M059J (cell line): ENCODE data around the gene CLK3. TPM values are rescaled to one million over a fixed set of nuclear protein-coding genes. Genes with fewer than 3 reads are reported as not detected.
"Not testable (repeated sequence)": the region's sequence is repeated elsewhere in the genome, so short reads cannot be mapped to it uniquely, and the experiment has no call there.

Experiments used
- DNase-seq: peaks from one replicate; pipeline ENCODE4 v3.0.0-alpha.2; 2012; ENCODE audit warnings: low read depth
- total RNA-seq: library from RNA; depleted of rRNA; stranded (reverse); fragments of >200 nt; shearing (Covaris generic); gene quantifications from 2 replicates; pipeline ENCODE4 v1.2.3, GENCODE V29; 2014

Gene CLK3
- total RNA-seq, 1 experiment from 2014 or later, result 60.7 TPM

GRCh38 chr15:74620636-74621545 is 5.3 kb downstream of the CLK3 start:
- peak; percentile 46 for DNase-seq

- no peak for DNase-seq
These were observed 5.9 kb downstream of the CLK3 start for GRCh38 chr15:74621546-74621920.

GRCh38 chr15:74621936-74622335 is 6.3 kb downstream of the CLK3 start:
- no peak for DNase-seq

GRCh38 chr15:74622758-74623157 is 7.1 kb downstream of the CLK3 start:
- DNase-seq, result no peak

GRCh38 chr15:74624020-74624602 is 8.5 kb downstream of the CLK3 start:
- DNase-seq, result no peak

- no peak for DNase-seq
These were observed 10.1 kb downstream of the CLK3 start for GRCh38 chr15:74625693-74626092.

- no peak for DNase-seq
These were observed 10.7 kb downstream of the CLK3 start for GRCh38 chr15:74626336-74626735.

- DNase-seq, result no peak
These were observed 11.4 kb downstream of the CLK3 start for GRCh38 chr15:74626752-74627692.

GRCh38 chr15:74627766-74628165 is 12.1 kb downstream of the CLK3 start:
- no peak for DNase-seq

- DNase-seq, result no peak
These were observed 12.6 kb downstream of the CLK3 start for GRCh38 chr15:74628199-74628598.

- DNase-seq, result no peak
These were observed 13.3 kb downstream of the CLK3 start for GRCh38 chr15:74628949-74629348.

GRCh38 chr15:74629696-74630095 is 14.1 kb downstream of the CLK3 start:
- not testable (repeated sequence) for DNase-seq

GRCh38 chr15:74630284-74631086 is 14.8 kb downstream of the CLK3 start:
- no peak for DNase-seq

- no peak for DNase-seq
These were observed 15.4 kb downstream of the CLK3 start for GRCh38 chr15:74631087-74631385.

- DNase-seq, result peak; percentile 5
These were observed 15.8 kb downstream of the CLK3 start for GRCh38 chr15:74631408-74631807.

- DNase-seq, result peak; percentile 47
These were observed 16.4 kb downstream of the CLK3 start for GRCh38 chr15:74631935-74632560.

GRCh38 chr15:74632601-74633000 is 17.0 kb downstream of the CLK3 start:
- no peak for DNase-seq

- DNase-seq, result no peak
These were observed 18.1 kb downstream of the CLK3 start for GRCh38 chr15:74633781-74634180.

- DNase-seq, result peak; percentile 61
These were observed 19.6 kb downstream of the CLK3 start for GRCh38 chr15:74635228-74635627.

GRCh38 chr15:74636984-74637383 is 21.3 kb downstream of the CLK3 start:
- no peak for DNase-seq

GRCh38 chr15:74641151-74641550 is 25.5 kb downstream of the CLK3 start:
- DNase-seq, result no peak
